ENCODE results near the gene KIF17. TPM values are rescaled to one million over a fixed set of nuclear protein-coding genes. Genes with fewer than 3 reads are reported as not detected.

The KIF17 gene
- total RNA-seq, 2 experiments from 2014 or later = 0.16 TPM; not detected in 1

DNA sequence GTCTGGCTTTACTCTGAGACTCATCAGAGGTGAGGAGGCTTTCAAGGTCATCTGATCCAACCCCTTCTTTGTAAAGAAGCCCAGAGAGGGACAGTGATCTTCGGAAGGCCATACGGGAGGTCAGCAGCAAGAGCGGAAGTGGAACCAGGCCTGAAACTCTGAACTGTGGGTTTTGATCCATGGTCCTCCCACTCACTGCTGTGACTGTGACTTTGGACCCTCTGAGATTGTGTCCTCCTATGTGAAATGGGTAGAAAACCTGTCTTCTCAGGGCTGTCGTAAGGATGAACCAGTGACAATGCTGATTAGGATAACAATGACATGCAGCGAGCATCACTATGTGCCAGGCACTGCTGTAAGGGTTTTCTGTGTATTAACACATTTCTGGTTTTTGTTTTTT, 46.9 kb downstream of the KIF17 start:
- Mint-ChIP-seq H3K4me3 (no peak overlapping the region), H3K27ac (no peak overlapping the region), H3K4me1 (peaks cover 4% of the 10 kb centered on the region), H3K27me3 (peaks cover 13% of the 10 kb centered on the region), H3K9me3 (no peaks in the 10 kb centered on the region), H3K36me3 (no peaks in the 10 kb centered on the region)
- no peak for DNase-seq

GRCh38 chr1:20668581-20668980, 49.2 kb downstream of the KIF17 start:
- Mint-ChIP-seq H3K27me3 (peaks cover 7% of the 10 kb centered on the region), H3K9me3 (no peaks in the 10 kb centered on the region), H3K27ac (no peak overlapping the region), H3K4me3 (no peak overlapping the region), H3K36me3 (no peaks in the 10 kb centered on the region), H3K4me1 (peaks cover 4% of the 10 kb centered on the region)
- DNase-seq = no peak

DNA sequence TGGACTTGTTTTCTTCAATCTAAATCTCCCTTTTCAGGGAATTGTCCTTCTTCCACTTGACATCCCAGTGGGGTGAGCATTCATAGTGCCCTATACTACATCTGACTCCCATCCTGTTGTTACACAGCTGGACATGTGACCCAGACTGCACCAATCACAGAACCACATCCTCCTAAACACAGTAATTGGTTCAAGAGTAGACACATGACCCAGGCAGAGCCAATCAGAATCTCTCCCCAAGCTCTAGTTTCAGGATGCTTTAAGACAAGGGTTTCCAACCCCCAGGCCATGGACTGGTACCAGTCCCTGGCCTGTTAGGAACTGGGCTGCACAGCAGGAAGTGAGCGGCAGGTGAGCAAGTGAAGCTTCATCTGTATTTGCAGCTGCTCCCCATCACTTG, 51.0 kb downstream of the KIF17 start:
- H3K4me1 Mint-ChIP-seq = peaks cover 14% of the 10 kb centered on the region
- no peaks in the 10 kb centered on the region for H3K36me3 Mint-ChIP-seq
- H3K27me3 Mint-ChIP-seq = no peaks in the 10 kb centered on the region
- DNase-seq = no peak
- no peak overlapping the region for H3K27ac Mint-ChIP-seq
- H3K9me3 Mint-ChIP-seq = no peaks in the 10 kb centered on the region
- peak overlapping the region; percentile 57 for H3K4me3 Mint-ChIP-seq

DNA sequence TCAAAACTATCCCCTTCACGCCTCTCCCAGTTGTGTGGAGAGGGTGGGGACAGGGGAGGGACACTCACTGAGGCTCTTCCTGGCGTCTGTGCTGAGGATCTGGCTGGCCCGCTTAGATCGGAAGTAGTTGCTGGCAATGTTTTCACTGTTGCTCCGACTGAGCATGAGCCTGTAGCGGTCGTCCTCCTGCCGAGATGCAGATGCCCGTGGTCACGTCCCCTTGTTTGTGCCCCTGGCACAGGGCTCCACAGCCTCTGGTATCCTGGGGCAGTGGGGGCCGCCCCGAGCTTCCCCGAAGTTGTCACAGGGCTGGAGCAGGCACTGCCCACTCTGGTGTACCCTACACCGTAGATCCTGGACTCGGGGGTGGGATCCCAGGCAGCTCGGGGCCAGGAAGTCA, 51.7 kb downstream of the KIF17 start:
- Mint-ChIP-seq H3K27ac (no peak overlapping the region), H3K4me3 (no peak overlapping the region)

DNA sequence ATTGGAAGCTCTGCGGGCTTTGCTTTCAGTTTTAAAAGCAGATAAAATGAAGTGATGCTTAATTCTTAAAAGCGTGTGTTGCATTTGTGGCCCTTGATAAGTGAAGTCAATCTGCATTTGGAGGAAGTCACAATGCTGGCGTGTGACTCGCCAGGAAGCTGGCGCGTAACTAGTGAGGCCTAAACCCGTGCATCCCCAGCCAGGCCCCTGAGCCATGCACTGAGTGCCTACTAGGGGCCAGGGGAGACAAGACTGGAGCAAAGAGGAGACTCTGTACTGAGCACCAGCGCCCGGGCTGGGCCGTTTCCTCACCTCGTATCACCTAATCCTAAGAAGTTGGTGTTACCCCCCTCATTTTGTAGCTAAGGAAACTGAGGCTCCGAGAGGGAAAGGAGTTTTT, 52.1 kb downstream of the KIF17 start:
- Mint-ChIP-seq H3K27me3 (no peaks in the 10 kb centered on the region), H3K27ac (no peak overlapping the region), H3K4me3 (no peak overlapping the region), H3K36me3 (peaks cover 3% of the 10 kb centered on the region), H3K9me3 (no peaks in the 10 kb centered on the region), H3K4me1 (peaks cover 14% of the 10 kb centered on the region)
- no peak for DNase-seq

More for the DNA sequence above, 51.7 kb downstream of the KIF17 start:
- DNase-seq = no peak
- Mint-ChIP-seq H3K36me3 (peaks cover under 1% of the 10 kb centered on the region), H3K4me1 (peaks cover 14% of the 10 kb centered on the region), H3K9me3 (no peaks in the 10 kb centered on the region), H3K27me3 (no peaks in the 10 kb centered on the region)

GRCh38 chr1:20663969-20664715, 53.7 kb downstream of the KIF17 start:
- peaks cover 23% of the 10 kb centered on the region for H3K4me1 Mint-ChIP-seq
- no peak overlapping the region for H3K27ac Mint-ChIP-seq
- H3K9me3 Mint-ChIP-seq = no peaks in the 10 kb centered on the region
- DNase-seq = no peak
- no peaks in the 10 kb centered on the region for H3K27me3 Mint-ChIP-seq
- no peak overlapping the region for H3K4me3 Mint-ChIP-seq
- H3K36me3 Mint-ChIP-seq = peaks cover 18% of the 10 kb centered on the region

DNA sequence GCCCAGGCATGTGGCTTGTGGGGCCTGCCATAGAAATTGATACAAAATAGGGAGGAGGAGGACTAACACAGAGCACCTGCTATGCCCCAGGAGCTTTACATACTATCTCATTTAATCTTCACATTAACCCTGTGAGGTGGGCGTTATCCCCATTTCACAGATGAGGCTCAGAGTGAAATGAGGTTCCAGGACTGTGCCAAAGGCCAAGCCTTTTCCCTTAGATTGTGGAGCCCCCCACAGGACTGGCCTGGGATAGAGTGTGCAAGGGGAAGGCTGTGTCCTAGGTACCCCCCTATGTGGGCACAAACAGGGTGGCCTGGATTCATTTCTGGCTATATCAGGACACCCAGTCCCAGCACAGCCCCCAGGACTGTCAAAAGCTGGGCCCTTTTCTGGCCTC, 54.4 kb downstream of the KIF17 start:
- H3K9me3 Mint-ChIP-seq = no peaks in the 10 kb centered on the region
- H3K27ac Mint-ChIP-seq = no peak overlapping the region
- peaks cover 31% of the 10 kb centered on the region for H3K4me1 Mint-ChIP-seq
- peaks cover 22% of the 10 kb centered on the region for H3K36me3 Mint-ChIP-seq
- no peak for DNase-seq
- H3K27me3 Mint-ChIP-seq = no peaks in the 10 kb centered on the region
- H3K4me3 Mint-ChIP-seq = peak overlapping the region; percentile 97

DNA sequence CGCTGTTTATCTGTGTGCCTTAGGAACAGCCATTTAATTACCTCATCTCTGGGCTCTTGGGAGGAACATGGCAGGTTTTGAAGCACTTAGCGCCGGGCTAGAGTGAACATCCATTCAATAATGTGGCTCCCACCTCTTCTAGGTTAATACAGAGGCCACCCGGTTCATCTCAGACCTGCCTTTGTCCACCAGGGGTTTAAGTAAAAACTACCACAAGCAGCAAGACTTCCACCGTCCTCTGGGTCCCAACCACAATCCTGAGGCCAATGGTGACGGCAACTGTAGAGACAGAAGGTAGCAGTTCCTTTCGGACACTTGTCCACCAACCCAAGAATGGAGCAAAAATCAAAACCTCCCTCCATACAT, 55.7 kb downstream of the KIF17 start:
- Mint-ChIP-seq H3K4me1 (peaks cover 35% of the 10 kb centered on the region), H3K27me3 (no peaks in the 10 kb centered on the region), H3K27ac (peak overlapping the region; percentile 98), H3K4me3 (peak overlapping the region; percentile 97), H3K36me3 (peaks cover 24% of the 10 kb centered on the region), H3K9me3 (no peaks in the 10 kb centered on the region)
- DNase-seq = no peak

DNA sequence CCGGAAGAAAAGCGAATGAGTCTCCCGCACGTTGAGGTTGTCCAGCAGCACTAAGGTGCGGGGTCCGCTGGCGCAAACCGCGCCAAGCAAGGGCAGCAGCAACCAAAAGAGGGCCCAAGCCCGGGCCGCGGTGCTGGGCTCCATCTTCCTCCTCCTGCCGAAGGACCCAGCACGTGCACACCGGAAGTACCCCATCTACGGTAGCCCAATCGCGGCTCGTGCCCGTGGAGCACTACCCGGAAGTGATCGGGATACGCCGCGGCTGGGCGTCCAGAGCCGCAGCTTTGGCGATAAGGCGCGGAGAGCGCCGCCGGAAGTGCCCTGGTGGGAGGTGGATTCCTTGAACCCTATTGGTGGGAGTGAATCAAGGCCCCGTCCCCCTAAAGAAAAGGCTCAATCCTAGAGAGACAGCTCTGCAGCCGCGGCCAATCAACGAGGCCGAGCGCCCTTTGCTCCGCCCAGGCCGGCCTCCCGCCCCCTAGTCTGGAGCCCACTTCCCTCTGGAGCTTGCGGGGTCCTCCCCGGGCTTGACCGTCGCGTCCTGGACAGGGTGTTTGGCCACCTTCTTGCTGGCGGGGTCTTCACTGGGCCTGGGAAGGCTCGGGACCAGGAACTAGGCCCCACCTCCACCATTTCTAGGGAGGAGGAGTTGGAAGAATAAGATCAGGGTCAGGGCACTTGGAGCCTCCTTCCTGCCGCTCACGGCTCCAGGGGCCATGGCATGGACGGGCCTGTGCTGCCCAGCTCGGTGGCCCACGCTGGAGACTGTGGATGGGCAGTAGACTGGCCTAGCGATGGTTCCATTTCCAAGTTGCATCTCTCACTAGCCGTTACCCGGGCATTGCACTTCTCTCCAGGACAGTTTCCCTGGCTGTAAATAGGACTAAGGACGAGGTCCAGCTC, 56.3 kb downstream of the KIF17 start, which contains the start of gene DDOST:
TSS of gene DDOST (minus strand) at position 163 of the 903 bp plus-strand sequence. CDS start at position 144, 19 bp downstream.
- peak within 1 kb of the TSS; percentile 98 for H3K27ac Mint-ChIP-seq
- peak; percentile 98 for DNase-seq
- H3K27me3 Mint-ChIP-seq = no peaks in the 10 kb centered on the region
- H3K4me1 Mint-ChIP-seq = peaks cover 36% of the 10 kb centered on the region
- H3K36me3 Mint-ChIP-seq = peaks cover 26% of the 10 kb centered on the region
- peak within 1 kb of the TSS; percentile 97 for H3K4me3 Mint-ChIP-seq
- H3K9me3 Mint-ChIP-seq = no peaks in the 10 kb centered on the region

DNA sequence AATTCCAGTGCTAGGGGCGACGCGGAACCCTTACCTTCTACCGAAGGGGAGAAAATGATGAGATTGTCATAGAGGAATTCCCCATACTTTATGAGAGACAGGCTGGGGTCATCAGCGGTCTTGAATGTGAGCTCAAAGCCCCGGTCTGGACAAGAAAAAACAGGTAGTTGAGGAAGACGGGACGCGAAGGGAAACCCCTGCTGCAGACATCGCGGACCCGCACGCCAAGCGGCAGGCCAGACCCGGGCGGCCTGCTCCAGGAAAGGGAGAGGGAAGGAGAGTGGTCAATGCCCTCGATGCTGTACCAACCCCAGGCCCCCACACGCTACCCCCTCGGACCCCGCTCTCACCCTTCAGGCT, 57.0 kb downstream of the KIF17 start:
- peaks cover 26% of the 10 kb centered on the region for H3K36me3 Mint-ChIP-seq
- H3K27ac Mint-ChIP-seq = peak overlapping the region; percentile 98
- H3K4me1 Mint-ChIP-seq = peaks cover 40% of the 10 kb centered on the region
- H3K27me3 Mint-ChIP-seq = no peaks in the 10 kb centered on the region
- peak overlapping the region; percentile 97 for H3K4me3 Mint-ChIP-seq
- H3K9me3 Mint-ChIP-seq = no peaks in the 10 kb centered on the region
- no peak for DNase-seq

GRCh38 chr1:20660363-20660762, 57.4 kb downstream of the KIF17 start:
- H3K4me1 Mint-ChIP-seq = peaks cover 40% of the 10 kb centered on the region
- H3K27ac Mint-ChIP-seq = peak overlapping the region; percentile 98
- peaks cover 27% of the 10 kb centered on the region for H3K36me3 Mint-ChIP-seq
- DNase-seq = no peak
- H3K4me3 Mint-ChIP-seq = peak overlapping the region; percentile 97
- no peaks in the 10 kb centered on the region for H3K9me3 Mint-ChIP-seq
- H3K27me3 Mint-ChIP-seq = no peaks in the 10 kb centered on the region

- no peaks in the 10 kb centered on the region for H3K27me3 Mint-ChIP-seq
- H3K27ac Mint-ChIP-seq = peak overlapping the region; percentile 90
- H3K36me3 Mint-ChIP-seq = peaks cover 29% of the 10 kb centered on the region
- H3K4me3 Mint-ChIP-seq = peak overlapping the region; percentile 97
- no peak for DNase-seq
- H3K4me1 Mint-ChIP-seq = peaks cover 40% of the 10 kb centered on the region
- no peaks in the 10 kb centered on the region for H3K9me3 Mint-ChIP-seq
Observed at GRCh38 chr1:20658166-20658915, 59.5 kb downstream of the KIF17 start.

DNA sequence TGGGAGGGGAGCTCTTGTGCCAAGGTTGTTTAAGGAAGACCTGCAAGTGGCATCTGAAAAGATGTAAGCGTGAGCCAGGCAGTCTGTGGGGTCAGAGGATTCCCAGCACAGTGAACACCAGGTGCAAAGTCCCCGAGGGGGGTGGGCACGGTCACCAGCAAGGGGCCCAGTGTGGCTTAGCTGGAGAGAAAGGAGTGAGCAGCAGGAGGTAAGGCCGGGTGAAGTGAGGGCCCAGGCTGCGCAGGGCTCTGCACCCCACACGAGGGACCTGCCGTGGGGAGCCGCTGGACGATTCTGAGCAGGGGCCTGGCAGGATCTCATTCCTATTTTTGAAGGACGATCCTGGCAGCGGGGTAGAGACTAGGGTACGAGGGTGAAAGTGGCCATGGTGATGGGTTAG, 60.8 kb downstream of the KIF17 start:
- peaks cover 34% of the 10 kb centered on the region for H3K36me3 Mint-ChIP-seq
- no peaks in the 10 kb centered on the region for H3K27me3 Mint-ChIP-seq
- no peak overlapping the region for H3K4me3 Mint-ChIP-seq
- no peaks in the 10 kb centered on the region for H3K9me3 Mint-ChIP-seq
- no peak for DNase-seq
- peak overlapping the region; percentile 65 for H3K27ac Mint-ChIP-seq
- H3K4me1 Mint-ChIP-seq = peaks cover 32% of the 10 kb centered on the region

DNA sequence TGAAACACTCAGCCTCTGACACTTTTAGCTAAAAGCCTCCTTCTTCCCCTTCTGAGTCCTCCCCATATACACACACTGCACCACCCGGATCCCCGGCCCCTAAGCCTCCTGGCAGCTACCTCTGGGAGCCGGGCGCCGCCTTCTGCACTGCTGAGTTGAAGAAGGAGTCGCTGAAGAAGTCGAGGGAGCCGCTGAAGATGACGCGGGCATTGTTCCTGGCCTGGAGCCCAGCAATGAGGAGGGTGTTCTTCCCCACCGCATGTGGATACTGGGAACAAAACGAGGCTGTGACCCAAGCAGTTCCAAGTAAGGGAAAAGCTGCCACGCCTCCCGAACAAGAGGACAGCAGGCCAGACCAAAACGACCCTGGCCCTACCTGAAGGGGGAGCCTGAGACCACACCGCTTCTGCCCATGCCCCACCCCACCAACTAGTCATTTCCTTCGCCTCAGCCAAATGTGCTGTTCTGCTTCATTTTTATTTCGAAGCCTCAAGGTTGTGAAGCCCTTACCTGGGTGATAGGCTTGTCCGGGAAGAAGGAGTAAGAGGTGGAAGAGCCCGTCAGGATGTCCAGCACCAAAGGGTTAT, 63.6 kb downstream of the KIF17 start:
- peaks cover 22% of the 10 kb centered on the region for H3K36me3 Mint-ChIP-seq
- peaks cover 21% of the 10 kb centered on the region for H3K4me1 Mint-ChIP-seq
- no peaks in the 10 kb centered on the region for H3K27me3 Mint-ChIP-seq
- H3K4me3 Mint-ChIP-seq = no peak overlapping the region
- H3K27ac Mint-ChIP-seq = no peak overlapping the region
- no peak for DNase-seq
- H3K9me3 Mint-ChIP-seq = no peaks in the 10 kb centered on the region

DNA sequence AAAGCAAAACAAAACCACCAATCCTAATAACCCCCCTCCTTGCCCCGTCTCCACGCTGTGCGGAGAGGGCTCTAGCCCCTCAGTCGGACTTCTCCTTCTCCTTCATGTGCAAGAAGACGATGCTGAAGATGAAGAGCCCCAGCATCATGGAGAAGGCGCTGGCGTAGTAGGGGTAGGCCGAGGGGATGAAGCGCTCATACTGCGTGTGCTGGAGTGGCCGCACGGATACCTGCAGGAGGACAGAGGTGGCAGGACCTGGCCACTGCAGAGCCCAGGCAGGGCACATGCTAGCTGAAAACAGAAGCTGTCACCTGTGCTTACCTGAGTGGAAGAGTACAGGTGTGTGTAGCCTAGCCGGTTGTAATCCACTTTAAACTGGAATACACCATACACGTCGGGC, 65.5 kb downstream of the KIF17 start:
- peaks cover 10% of the 10 kb centered on the region for H3K4me1 Mint-ChIP-seq
- DNase-seq = no peak
- no peaks in the 10 kb centered on the region for H3K27me3 Mint-ChIP-seq
- no peaks in the 10 kb centered on the region for H3K9me3 Mint-ChIP-seq
- peaks cover 20% of the 10 kb centered on the region for H3K36me3 Mint-ChIP-seq
- no peak overlapping the region for H3K27ac Mint-ChIP-seq
- no peak overlapping the region for H3K4me3 Mint-ChIP-seq
